ENCODE results near the gene RYK.
"Not testable (repeated sequence)": the region's sequence is repeated elsewhere in the genome, so short reads cannot be mapped to it uniquely, and the experiment has no call there.

Gene RYK

GRCh38 chr3:134255404-134255803 is 4.7 kb upstream of the RYK start:
- DNase-seq (ENCODE audit: low read depth in 3 of 3, low spot score in 1 of 3) = no peak

GRCh38 chr3:134253475-134254226 is 3.0 kb upstream of the RYK start:
- DNase-seq (ENCODE audit: low read depth in 3 of 3, low spot score in 1 of 3) = no peak

DNA sequence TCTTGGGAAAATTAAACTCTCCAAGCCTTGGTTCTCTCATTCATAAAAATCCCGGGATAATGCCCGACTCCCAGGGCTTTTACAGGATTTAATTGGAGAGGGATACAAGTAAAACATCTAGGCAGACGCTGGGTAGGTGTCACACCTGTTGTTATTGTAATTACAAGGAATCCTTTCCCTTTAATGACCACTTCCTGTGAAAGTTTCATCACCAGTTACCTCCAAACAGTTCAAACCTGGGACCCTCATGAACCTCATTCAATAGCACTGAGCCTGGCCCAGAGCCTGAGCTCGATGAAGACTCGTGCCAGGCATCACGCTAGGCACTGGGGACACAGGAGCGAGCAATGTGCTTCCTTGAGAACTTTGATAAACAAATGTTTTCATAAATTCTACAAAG is 2.1 kb upstream of the RYK start:
- no peak for DNase-seq (ENCODE audit: low read depth in 3 of 3, low spot score in 1 of 3)

DNA sequence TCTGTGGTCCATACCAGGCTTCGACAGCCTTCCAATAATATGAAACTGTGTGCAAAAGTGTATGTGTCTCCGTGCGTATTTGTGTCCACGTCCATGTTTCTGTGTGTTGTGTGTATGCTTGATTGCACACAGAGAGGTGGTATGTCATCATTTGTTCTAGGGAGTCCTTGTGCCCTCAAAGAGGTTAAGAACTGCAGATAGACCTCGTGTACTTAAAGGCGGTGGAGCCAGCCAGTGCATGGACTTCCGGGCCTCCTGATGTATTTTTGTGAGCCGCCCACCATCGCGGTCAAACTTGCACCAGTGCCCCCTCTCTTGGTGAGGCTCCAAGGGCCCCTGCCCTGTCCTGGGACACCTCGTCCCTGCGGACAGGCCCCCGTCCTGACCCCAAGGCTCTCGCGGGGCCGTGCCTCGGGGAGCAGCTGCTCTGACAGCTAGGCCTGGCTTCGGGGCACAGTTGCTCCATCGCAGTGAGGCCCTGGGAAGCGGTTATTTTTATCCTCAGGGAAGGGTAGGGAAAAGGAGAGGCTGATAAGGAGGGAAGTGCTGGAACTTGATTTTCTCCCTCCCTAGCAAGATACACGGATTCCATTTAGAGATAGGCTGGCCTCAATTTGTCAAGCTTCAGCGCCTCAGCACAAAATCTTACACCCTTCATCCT is 1.2 kb upstream of the RYK start:
- no peak for DNase-seq (ENCODE audit: low read depth in 3 of 3, low spot score in 1 of 3)

- peak in 1 of 3 donors; percentile 42 for DNase-seq (ENCODE audit: low read depth in 3 of 3, low spot score in 1 of 3)
Measured at GRCh38 chr3:134249935-134250716, 533 bp downstream of the RYK start.

- no peak for DNase-seq (ENCODE audit: low read depth in 3 of 3, low spot score in 1 of 3)
Measured at GRCh38 chr3:134249296-134249841, 1.3 kb downstream of the RYK start.

GRCh38 chr3:134244921-134245320 is 5.7 kb downstream of the RYK start:
- no peak for DNase-seq (ENCODE audit: low read depth in 3 of 3, low spot score in 1 of 3)

- DNase-seq (ENCODE audit: low read depth in 3 of 3, low spot score in 1 of 3) = no peak
Measured at GRCh38 chr3:134242649-134243617, 7.7 kb downstream of the RYK start.

DNA sequence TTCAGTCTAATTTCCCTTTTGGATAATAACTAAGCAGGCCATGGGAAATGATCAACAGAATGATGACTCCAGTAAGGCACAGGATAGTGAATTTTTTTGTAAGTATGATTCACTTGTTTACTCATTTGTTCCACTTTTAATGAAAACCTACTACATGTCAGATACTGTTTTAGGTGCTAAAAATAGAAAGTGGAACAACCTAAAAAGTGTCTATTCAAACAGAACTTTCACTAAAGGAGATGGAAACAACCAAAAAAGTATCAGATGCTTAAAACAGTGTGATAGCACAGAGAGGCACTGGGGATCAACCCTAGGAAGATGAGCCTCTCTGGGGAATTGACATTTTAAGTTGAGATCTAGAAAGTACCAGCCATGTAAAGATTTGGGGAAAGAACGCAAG is 11.1 kb downstream of the RYK start:
- DNase-seq (ENCODE audit: low read depth in 3 of 3, low spot score in 1 of 3) = no peak

DNA sequence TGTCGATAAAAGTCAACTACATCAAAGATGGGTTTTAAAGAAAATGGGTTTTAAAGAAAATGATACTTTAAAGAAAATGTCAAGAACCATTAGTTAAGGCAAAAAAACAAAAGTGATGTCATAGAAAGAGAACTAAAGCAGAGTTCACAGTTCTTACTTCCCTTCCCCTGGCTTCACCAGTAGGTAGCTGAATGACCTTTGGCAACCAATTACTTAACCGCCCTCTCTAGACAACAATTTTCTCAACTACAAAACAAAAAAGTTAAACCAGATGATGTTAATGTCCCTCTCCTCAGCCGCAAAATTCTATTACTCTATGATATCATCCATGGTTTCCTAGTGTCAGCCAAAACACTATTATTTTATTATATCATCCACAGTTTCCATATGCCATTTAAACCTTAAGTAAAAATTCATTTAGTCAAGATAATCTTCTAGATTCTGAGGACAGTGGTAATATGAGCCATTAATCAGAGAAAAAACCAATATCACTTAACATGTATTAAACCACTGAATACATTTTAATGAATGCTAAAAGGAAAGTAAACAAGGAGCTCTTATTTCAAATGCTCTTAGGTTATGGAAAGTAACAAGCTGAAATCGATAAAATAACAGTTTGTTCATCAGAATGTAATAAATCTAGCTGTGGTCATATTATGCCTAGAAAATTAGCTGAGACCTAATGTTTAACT is 13.1 kb downstream of the RYK start:
- DNase-seq (ENCODE audit: low read depth in 3 of 3, low spot score in 1 of 3) = no peak

DNA sequence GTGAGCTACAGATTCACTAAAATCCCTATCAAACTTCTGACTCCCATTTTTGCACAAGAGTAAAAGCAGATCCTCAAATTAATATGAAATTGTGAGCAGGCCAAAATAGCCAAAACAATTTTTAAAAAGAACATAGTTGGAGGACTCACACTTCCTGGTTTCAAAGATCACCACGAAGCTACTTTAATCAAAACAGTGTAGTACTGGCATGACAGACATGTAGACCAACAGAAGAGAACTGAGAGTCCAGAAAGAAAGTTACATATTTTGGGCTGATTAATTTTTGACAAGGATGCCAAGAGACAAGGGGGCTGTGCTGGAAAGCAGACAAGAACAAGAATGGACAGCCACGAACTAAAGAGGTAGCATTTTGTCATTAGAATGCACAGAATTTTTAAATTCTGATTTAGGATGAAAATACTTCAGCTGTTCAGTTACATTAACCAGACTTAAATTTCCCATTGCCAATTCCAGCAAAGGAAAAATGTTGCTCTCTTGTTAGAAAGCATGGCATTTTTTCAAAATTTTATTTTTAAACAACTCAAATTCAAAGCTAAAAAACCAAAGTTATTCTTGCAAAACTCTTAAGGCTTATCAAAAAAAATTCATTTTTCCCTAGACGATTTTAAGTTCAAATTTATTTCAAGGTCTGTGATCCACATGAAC is 14.0 kb downstream of the RYK start:
- no peak for DNase-seq (ENCODE audit: low read depth in 3 of 3, low spot score in 1 of 3)

DNA sequence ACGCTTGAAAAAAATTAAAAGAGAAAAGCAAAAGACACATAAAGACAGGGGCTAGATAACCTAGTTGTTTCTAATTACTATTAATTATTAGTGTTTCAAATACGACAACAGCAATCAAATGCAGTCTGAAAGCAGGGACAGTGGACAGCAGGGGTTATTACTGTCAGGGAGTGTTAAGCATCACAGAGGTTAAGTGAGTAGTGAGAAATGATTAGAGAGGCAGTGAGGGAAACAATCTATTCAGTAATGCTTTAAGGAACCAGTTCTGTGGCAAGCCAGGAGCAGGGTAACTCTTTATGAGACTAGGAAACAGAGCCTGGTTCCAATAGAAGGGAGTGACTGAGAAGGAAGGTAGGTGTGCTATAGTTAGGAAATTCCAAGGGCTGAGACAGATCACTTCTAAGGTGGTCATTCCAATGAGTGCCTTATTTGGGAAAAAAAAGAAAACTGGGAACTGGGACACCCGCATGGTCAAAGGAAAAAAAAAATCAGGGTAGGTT is 15.0 kb downstream of the RYK start:
- no peak for DNase-seq (ENCODE audit: low read depth in 3 of 3, low spot score in 1 of 3)

GRCh38 chr3:134232951-134233350 is 17.7 kb downstream of the RYK start:
- DNase-seq (ENCODE audit: low read depth in 3 of 3, low spot score in 1 of 3) = no peak

GRCh38 chr3:134232151-134232550 is 18.5 kb downstream of the RYK start:
- no peak for DNase-seq (ENCODE audit: low read depth in 3 of 3, low spot score in 1 of 3)

GRCh38 chr3:134231131-134231530 is 19.5 kb downstream of the RYK start:
- no peak for DNase-seq (ENCODE audit: low read depth in 3 of 3, low spot score in 1 of 3)

DNA sequence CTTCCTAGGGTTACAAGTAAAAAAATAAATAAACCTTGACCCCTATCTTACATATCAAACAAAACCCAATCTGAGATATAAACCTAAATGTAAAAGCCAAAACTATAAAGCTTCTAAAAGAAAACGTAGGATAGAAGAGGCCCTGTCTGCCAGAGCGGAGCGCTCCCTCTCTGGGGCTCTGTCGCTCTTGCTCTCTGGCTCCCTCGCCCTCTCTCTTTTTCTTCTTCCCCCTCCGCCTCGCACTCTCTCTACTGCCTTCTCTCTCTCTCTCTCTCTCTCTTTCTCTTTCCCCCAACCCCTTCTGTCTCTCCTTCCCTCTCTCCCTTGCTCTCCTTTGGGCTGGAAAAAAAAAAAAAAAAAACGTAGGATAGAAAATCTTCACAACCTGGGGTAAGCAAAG is 21.6 kb downstream of the RYK start:
- DNase-seq (ENCODE audit: low read depth in 3 of 3, low spot score in 1 of 3) = no peak

DNA sequence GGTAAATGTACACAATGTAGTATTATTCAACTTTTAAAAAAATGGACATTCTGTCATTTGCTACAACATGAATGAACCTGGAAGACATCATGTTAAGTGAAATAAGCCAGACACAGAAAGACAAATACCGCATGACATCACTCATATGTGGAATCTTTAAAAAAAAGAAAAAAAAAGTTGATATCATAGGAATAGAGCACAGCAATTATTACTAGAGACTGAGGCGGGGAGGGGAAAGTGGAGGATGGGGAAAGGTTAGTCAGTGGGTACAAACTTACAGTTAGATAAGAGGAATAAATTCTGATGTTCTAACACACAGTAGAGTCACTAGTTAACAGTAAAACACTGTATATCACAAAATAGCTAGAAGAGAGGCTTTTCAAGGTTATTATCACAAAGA is 22.2 kb downstream of the RYK start:
- no peak for DNase-seq (ENCODE audit: low read depth in 3 of 3, low spot score in 1 of 3)

GRCh38 chr3:134228035-134228434 is 22.6 kb downstream of the RYK start:
- no peak for DNase-seq (ENCODE audit: low read depth in 3 of 3, low spot score in 1 of 3)

DNA sequence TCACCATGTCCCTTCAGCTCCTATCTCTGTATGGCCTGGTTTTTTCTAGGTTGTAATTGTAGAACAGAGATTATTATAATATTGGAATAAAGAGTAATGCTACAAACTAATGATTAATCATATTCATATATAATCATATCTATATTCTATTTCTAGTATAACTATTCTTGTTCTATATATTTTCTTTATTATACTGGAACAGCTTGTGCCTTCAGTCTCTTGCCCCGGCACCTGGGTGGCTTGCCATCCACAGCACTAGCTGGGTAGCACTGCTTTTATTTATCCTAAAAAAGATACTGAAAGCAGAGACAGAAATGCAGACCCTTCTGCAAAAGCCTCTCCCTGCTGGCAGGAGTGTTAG is 25.9 kb downstream of the RYK start:
- DNase-seq (ENCODE audit: low read depth in 3 of 3, low spot score in 1 of 3) = not testable (repeated sequence)
